ENCODE results near the gene PLEK2.
"Not testable (repeated sequence)": the region's sequence is repeated elsewhere in the genome, so short reads cannot be mapped to it uniquely, and the experiment has no call there.

The PLEK2 gene, protein sequence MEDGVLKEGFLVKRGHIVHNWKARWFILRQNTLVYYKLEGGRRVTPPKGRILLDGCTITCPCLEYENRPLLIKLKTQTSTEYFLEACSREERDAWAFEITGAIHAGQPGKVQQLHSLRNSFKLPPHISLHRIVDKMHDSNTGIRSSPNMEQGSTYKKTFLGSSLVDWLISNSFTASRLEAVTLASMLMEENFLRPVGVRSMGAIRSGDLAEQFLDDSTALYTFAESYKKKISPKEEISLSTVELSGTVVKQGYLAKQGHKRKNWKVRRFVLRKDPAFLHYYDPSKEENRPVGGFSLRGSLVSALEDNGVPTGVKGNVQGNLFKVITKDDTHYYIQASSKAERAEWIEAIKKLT

DNA sequence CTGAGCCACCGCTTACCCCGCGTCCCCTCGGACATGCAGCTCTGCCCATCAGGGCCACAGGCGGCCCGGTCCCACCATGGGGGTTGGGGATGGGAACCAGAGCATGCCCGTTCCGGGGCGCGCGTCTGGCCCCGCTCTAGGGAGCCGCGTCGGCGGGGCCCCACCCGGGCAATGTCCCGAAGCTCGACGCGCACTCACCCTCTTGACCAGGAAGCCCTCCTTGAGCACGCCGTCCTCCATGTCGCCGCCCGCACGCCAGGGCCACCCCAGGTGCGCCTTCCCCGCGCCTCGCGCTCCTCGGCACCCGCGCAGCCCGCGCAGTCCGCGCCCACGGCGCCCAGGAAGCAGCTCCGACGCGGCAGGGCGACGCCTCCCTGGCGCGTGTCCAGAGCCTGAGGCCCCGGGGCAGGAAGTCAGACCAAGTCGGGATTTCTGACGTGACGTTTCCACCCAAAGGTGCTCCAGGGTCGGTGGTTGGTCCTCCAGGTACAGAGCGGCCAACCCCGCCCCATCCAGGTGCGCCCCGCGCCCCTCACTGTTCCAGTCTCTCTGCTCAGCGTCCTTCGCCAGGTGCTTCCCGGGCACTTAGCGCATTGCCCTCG is at the start of gene PLEK2:
Gene PLEK2 (minus strand): TSS at position 346 of the 602 bp plus-strand sequence. CDS start 106 bp downstream, at position 240.
- DNase-seq (ENCODE audit: low read depth), result no peak

DNA sequence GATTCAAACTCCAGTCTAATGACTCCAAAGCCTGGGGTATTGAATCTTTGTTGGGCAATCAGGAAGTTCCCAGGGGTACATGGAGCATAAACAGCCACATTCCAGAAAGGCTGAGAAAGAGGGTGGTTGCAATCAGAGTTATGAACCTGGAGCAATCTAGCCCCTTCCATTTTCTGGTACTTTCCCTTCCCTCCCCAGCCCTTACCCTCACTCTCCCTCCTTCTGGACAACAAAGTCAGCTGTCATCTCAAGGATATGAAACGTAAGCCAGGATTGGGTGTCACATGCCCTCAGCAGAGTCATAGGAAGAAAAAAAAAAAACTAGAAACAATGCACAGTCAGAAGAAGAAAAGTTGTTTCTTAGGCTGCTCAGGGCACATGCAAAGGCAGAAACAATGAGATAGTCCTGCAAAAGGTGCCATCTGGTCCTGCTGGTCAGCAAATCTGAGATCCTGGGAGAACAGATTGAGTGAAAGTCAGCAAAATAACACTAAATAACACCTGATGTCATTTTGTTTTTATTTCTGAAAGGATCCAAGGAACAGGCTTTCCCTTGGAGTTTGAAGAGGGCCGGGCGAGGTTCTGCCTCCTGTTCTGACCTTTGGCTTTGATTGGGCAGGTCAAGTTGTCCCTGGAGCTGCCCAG is 49.5 kb upstream of the PLEK2 start:
- peak; percentile 33 for DNase-seq (ENCODE audit: low read depth)

DNA sequence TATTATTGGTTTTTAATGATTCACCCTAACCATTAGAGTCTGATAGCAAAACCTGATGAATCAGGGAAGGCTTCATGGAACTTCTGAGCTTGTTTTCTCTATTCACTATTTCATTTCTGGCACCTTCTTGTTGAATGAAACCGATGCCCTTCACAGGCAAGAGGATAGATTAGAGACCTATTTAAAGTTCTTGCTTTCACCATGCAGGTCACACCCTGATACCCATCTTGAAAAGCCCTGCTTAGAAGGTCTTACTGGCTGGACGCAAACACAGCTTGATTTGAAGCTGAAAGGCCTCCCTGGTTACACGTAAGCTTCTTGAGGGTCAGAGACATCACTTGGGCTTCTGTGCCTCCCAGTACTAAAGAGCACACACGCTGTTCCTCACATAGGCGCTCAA is 47.4 kb upstream of the PLEK2 start:
- no peak for DNase-seq (ENCODE audit: low read depth)

DNA sequence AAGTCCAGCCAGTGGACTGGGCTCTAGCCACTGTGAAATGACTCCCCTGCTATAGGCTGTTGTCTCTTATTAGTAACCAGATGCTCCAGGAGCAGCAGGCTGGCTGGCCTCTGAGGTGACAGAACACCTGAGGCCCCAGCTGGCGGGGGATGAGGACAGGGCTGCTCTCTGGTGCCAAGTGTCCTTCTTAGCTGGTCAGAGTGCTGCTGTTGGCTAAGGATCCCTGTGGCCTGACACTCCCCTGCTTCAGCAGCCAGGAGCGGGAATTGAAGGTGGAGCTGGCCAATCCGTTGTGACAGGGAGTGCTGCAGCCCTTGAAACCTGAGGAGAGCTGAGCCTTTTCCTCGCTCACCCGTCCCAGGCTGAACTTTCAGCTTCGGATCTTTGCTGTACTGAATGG is 45.8 kb upstream of the PLEK2 start:
- DNase-seq (ENCODE audit: low read depth), result no peak

DNA sequence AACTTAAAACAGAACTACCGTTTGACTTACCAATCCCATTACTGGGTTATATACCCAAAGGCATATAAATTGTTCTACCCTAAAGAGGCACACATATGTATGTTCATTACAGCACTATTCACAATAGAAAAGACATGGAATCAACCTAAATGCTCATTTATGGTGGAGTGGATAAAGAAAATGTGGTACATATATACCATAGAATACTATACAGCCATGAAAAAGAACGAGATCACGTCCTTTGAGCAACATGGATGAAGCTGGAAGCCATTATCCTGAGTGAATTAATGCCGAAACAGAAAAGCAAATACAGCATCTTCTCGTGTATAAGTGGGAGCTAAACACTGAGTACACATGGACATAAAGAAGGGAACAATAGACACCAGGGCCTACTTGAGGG is 44.8 kb upstream of the PLEK2 start:
- DNase-seq (ENCODE audit: low read depth), result no peak

DNA sequence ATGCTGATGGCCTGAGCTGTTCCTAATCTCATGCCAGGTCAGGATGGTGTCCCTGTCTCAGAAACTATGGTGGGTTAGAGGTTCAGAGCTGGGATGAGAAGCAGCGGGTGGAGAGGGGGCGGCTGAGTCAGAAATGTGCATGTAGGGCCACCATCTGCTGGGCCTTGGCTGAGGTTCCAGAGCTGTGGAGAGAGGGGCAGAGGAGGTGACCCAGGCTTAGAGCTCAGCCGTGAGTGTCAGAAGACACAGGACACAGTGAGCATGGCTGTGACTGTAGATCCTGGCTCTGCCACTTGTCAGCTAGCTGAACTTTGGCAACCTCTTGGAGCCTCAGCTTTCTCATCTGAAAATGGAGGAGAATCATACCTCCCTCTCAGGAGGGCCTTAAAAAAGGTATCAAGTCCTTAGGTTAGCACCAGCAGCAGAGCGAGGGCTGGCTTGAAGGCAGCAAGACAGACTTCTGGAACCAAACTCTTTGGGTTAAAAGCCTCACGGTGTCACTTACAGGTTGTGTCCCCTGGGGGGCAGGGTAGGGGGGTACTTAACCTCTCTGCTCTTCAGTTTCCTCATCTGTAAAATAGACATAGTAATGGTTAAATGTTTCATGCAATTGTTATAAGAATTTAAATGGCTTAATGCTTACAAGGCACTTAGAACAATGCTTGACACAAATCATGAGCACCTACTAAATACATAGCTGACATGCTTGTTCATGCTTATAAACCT is 41.8 kb upstream of the PLEK2 start:
- DNase-seq (ENCODE audit: low read depth), result no peak

DNA sequence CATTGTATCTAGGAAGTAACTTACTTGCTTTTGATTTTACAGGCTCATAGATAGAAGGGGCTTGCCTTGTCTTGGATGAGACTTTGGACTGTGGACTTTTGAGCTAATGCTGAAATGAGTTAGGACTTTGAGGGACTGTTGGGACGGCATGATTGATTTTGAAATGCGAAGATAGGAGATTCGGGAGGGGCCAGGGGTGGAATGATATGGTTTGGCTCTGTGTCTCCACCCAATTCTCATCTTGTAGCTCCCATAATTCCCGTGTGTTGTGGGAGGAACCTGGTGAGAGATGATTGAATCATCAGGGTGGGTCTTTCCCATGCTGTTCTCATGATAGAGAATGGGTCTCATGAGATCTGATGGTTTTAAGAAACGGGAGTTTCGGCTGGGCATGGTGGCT is 39.7 kb upstream of the PLEK2 start:
- DNase-seq (ENCODE audit: low read depth), result not testable (repeated sequence)

DNA sequence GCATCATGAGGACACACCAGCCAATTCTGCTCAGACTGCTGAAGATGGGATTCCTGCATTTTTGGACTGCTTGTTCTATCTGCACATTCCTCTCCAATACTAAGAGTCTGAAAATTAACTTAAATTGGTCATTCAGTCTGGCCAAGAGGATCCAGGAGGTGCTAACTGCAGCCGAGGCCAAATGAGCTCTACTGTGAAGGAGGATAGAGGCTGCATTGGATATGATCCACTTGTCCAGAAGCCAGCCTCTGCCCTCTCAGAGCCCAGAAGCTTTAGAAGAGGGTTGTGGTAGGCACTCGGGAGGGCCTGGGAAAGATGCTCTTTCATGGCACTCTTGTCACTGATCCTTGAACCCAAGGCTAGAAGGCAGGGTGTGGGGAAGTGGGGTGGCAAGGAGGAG is 37.1 kb upstream of the PLEK2 start:
- DNase-seq (ENCODE audit: low read depth), result no peak

DNA sequence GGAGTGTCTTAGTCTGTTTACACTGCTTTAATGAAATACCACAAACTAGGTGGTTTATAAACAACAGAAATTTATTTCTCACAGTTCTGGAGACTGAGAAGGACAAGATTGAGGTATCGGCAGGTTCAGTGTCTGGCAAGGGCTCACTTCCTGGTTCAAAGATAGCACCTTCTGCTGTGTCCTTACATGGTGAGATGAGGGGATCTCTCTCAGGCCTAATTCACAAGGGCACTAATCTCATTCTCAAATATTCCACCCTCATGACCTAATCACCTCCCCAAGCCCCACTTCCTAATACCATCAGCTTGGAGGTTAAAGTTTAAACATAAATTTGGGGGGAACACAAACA is 35.0 kb upstream of the PLEK2 start:
- DNase-seq (ENCODE audit: low read depth), result no peak

DNA sequence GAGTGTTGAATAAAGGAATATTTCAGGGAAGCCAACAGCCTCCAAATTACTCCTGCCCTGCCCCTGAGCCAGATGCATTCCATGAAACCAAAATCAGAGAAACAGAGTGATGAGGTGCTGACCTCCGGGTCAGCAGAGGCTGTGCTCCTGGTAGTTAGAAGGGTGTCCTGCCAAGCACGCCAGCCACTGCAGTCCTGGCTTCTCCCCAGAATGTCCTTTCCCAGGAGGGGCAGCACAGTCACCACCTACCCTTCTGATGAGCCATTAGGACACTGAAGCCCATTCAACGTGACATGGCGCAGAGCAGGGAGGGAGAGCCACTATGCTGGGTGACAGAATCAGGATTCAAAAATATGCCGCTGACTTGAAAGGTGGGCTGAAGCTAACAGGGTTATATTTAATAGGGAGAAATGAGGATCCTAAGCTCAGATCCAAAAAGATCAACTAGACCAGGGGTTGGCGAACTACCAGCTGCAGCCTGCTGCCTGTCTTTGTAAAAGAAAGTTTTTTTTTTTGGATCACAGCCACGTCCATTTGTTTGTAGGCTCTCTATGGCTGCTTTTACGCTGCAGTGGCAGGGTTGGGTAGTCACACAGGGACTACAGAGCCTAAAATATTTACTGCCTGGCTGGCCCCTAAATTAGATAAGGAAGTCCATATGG is 34.5 kb upstream of the PLEK2 start:
- DNase-seq (ENCODE audit: low read depth), result no peak

DNA sequence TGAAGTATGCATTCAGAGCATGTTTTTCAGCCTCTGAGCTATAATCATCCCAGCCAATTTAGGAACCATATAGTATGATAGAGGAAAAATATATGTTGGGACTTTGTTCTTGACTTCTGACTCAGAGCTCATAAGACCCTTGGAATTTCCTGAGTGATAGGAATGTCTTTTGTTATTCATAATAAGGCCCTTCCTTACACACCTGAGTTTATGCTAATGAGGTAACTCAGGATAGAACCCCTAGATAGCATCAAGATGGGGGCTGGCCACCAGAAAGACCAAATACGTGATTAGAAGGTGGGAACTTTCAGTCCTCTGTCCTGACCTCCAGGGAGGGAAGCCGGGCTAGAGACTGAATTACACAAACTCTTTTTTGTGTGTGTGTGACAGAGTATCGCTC is 32.4 kb upstream of the PLEK2 start:
- no peak for DNase-seq (ENCODE audit: low read depth)

DNA sequence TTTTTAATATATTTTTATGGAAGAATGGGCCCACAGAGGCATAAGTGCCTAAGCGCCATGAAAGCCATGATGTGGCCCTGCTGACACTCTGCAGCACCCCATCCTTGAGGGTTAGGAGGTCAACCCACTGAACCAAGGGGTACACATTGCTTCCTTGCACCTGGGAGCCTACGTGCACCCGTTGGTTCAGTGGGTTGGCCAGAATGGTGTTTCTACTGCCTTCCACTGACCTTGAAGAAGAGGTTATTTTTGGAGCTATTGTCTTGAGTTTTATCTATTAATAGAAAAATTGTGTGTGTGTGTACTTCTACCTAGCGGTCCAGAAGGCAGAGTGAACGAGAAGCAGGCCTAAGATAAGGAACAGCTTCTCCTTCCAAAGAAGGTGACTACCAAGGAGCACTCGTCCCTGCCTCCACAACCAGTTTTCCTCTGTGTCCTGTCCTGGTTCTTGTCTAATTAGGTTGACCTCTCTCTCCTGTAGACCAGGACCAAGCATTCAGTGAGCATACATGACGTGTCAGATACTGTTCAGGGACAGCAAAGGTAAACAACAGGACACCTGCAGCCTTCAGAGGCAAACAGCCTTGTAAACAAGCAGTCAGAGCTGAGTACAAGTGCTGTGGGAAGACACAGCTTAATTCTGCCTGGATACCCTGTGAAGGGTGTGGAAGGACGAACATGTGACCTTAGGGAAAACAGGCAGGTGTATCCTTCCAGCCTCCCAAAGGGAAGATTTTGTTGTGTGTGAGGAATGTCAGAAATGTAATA is 30.4 kb upstream of the PLEK2 start:
- DNase-seq (ENCODE audit: low read depth), result no peak

DNA sequence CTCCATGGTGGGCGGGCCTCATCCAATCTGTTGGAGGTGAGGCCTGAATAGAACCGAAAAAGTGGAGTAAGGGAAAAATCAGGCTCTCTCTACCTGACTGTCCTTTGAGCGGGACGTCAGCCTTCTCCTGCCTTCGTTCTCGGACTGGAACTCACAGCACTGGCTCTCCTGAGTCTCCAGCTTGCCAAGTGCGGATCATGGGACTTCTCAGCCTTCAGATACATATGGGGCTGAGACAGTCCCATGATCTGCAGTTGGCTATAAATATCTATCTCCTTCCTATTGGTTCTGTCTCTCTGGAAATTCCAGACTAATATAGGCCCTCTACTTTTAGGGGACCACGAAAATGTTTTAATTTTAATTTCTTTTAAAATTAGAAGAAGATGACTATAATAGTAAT is 29.7 kb upstream of the PLEK2 start:
- DNase-seq (ENCODE audit: low read depth), result no peak

DNA sequence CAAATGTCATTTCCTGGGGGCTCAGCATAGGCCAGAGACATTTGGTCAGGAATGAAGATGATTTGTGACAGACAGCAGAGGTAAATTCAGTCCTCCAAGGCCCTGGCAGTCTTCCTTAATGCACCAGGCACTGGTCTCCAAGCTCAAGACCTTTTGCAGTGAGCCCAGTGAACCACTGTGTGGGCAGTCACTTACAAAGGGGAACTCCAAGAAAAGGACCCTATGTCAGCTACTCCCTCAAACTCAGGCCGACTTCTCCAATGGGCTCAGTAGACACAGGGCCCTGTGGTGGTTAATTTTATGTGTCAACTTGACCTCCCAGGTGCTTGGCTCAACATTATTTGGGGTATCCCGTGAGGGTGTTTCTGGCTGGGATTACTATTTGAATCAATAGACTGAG is 29.3 kb upstream of the PLEK2 start:
- DNase-seq (ENCODE audit: low read depth), result no peak

DNA sequence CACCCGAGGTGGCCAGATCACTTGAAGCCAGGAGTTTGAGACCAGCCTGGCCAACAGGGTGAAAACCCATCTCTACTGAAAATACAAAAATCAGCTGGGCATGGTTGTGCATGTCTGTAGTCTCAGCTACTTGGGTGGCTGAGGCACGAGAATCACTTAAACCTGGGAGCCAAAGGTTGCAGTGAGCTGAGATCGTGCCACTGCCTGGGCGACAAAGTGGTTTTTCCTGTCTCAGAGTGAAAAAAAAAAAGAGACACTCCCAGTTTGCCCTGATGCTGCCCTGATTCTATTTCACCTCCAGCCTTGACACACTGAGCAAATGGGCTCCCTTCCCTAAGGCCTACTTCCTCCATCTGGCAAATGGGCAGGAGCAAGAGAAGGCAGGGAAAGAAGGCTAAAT is 28.5 kb upstream of the PLEK2 start:
- no peak for DNase-seq (ENCODE audit: low read depth)

DNA sequence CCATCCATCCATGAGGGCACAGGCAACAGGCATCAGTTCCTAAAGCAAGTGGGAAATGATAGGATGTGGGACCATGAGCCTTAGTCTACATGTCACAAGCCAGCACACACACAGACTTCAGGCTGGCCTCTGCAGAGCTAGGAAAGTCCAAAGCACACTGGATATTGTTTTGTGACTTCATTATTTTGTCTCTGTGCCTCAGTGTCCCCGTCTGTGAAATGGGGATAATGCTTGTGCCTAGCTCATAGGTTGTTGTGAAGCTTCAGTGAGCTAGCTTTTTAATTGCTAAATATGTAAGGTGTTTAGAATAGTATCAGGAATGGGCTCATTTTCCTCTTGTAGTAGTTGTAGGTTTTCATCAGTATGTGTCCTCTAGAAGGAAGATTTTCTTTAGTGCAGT is 27.0 kb upstream of the PLEK2 start:
- DNase-seq (ENCODE audit: low read depth), result no peak

DNA sequence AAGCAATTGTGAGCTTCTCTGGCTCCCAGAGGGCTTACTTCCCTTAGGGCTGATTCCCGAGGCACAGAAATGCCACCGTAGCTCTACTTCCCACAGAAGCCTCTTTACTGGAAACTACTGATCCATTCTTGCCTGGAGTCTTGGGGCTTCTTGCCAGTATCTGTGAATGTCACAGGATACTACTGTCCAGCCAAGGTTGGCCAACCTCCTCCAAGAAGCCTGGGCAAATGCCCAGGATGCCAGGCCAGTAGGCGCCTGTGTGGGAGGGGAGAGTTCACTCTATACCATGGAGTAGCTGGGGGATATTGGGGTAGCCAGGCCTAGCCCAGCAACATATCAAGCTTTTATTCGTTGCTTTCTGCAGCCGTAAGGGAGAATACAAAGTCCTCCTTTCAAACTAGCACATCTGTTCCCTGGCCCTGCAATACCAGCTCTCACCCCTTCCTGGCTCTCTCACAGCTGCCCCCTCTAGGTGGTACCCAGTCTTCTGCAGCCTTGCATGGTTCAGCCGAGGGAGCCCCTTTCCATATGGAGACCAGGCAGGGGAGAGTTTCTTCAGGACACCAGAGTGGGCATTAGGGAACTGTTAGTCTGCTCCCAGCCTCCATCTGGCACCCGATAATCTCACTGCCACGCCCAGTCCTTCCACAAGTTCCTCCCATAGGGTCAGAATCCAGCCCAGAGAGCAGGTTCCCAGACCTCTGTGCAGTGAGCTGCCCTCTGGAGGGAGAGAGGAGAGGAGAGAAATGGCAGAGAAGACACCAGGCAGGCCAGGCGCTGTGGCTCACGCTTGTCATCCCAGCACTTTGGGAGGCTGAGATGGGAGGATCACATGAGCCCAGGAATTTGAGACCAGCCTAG is 24.3 kb upstream of the PLEK2 start:
- no peak for DNase-seq (ENCODE audit: low read depth)

DNA sequence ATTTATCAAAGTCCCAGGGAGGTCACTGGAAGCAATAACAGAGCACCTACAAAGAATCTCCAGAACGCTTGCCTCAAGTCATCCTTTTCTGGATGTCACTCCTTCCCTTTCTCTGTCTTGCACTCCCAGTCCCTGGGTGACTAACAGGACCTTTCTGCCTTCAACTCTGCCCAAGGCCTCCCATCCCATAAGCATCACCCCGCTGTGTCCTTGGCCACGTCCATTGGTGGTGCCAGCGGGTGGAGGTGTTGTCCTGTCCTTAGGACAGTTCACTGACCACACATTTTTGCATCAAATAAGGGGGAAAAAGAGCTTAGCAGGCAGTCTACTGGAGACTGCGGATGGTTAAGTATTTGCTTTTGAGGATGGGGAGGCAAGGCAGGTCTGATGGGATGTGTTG is 23.6 kb upstream of the PLEK2 start:
- DNase-seq (ENCODE audit: low read depth), result no peak

DNA sequence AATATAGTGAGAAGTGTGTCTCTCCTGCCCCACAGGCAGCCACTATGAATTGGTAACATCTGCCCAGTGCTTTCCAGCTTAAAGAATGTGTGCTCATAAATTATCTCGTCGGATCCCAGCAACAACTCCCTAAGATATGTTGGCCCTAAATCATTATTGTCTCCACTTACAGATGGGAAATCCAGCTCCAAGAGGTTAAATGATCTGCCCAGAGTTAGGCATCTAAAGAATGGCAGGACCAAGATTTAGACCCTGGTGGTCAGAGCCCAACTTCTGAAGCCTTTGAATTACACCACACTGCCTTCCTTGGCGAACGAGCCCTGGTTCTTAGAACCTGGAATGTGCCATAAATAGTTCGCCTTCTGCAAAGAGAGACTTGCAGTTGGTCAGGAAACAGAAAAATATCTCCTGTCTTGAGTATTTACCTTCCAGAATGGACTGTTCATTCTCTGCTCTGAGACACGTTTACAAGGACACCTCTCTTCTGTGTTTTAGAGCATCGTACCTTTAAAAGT is 20.1 kb upstream of the PLEK2 start:
- DNase-seq (ENCODE audit: low read depth), result no peak

DNA sequence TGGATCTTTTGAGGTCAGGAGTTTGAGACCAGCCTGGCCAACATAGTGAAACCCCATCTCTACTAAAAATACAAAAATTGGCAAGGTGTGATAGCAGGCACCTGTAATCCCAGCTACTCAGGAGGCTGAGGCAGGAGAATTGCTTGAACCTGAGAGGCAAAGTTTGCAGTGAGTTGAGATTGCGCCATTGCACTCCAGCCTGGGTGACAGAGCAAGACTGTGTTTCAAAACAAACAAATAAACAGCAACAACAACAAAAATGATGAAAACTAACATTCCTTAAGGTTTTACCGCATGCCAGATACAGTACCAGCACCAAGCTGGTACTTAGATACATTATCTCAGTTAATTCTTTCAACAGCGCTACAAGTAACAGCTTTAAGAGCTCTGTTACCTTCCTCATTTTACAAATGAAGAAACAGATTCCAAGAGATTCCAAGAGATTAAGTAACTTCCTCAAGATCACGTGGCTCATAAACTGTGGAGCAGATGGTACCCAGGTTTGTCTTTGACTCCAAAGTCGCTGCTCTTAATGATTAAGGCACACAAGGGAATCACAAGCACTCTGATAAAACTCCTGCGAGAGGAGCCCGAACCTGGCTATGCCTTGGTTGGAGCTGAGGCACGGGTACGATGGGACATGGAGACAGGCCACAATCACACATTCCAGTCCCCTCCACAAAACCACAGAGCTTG is 17.7 kb upstream of the PLEK2 start:
- DNase-seq (ENCODE audit: low read depth), result no peak

All from GM04503 (cell line).